ENCODE data around the gene TTC7B.

Gene TTC7B

GRCh38 chr14:90704738-90705392, 111.4 kb downstream of the TTC7B start:
- no peak for ATAC-seq (ENCODE audit: insufficient read depth, low read depth)
- H2AFZ ChIP-seq (ENCODE audit: low read depth, low read length): no peak overlapping the region

GRCh38 chr14:90703841-90704737, 112.1 kb downstream of the TTC7B start:
- H3K36me3 ChIP-seq (ENCODE audit: insufficient read depth, low read length): no peaks in the 10 kb centered on the region
- no peak overlapping the region for H3K27ac ChIP-seq (ENCODE audit: low read length)
- H2AFZ ChIP-seq (ENCODE audit: low read depth, low read length): no peak overlapping the region
- no peak overlapping the region for H3K9ac ChIP-seq (ENCODE audit: low read depth, low read length)
- H3K27me3 ChIP-seq (ENCODE audit: insufficient read depth, low read length, poor library complexity): no peaks in the 10 kb centered on the region
- no peak overlapping the region for H3K4me3 ChIP-seq (ENCODE audit: low read depth in 1 of 2, low read length in 2 of 2)
- H3K9me3 ChIP-seq (ENCODE audit: insufficient read depth, low read length, severe bottlenecking): no peaks in the 10 kb centered on the region
- TF ChIP-seq EZH2 (IDR thresholded peaks at IDR 0.05; ENCODE audit: borderline replicate concordance, low read depth, low read length, severe bottlenecking) (no peak), CTCF (IDR thresholded peaks at IDR 0.05; ENCODE audit: borderline replicate concordance, extremely low read depth, low read length, poor library complexity, severe bottlenecking) (no peak)
- H3K4me1 ChIP-seq (ENCODE audit: insufficient read depth, low read length): no peaks in the 10 kb centered on the region
- no peak for ATAC-seq (ENCODE audit: insufficient read depth, low read depth)
- no peak overlapping the region for H3K4me2 ChIP-seq (ENCODE audit: insufficient read depth, low read length)
- DNase-seq: no peak
- H3K79me2 ChIP-seq (ENCODE audit: insufficient read depth, low read length): no peaks in the 10 kb centered on the region
- H4K20me1 ChIP-seq (ENCODE audit: insufficient read depth, low read length): no peaks in the 10 kb centered on the region

More at GRCh38 chr14:90704738-90705392, 111.4 kb downstream of the TTC7B start:
- no peaks in the 10 kb centered on the region for H3K27me3 ChIP-seq (ENCODE audit: insufficient read depth, low read length, poor library complexity)
- no peak for DNase-seq
- H3K79me2 ChIP-seq (ENCODE audit: insufficient read depth, low read length): no peaks in the 10 kb centered on the region
- H4K20me1 ChIP-seq (ENCODE audit: insufficient read depth, low read length): no peaks in the 10 kb centered on the region
- H3K36me3 ChIP-seq (ENCODE audit: insufficient read depth, low read length): no peaks in the 10 kb centered on the region
- H3K4me3 ChIP-seq (ENCODE audit: low read depth in 1 of 2, low read length in 2 of 2): no peak overlapping the region
- H3K9ac ChIP-seq (ENCODE audit: low read depth, low read length): no peak overlapping the region
- H3K9me3 ChIP-seq (ENCODE audit: insufficient read depth, low read length, severe bottlenecking): no peaks in the 10 kb centered on the region
- TF ChIP-seq EZH2 (IDR thresholded peaks at IDR 0.05; ENCODE audit: borderline replicate concordance, low read depth, low read length, severe bottlenecking) (no peak), CTCF (IDR thresholded peaks at IDR 0.05; ENCODE audit: borderline replicate concordance, extremely low read depth, low read length, poor library complexity, severe bottlenecking) (no peak)
- H3K4me2 ChIP-seq (ENCODE audit: insufficient read depth, low read length): no peak overlapping the region
- no peak overlapping the region for H3K27ac ChIP-seq (ENCODE audit: low read length)
- no peaks in the 10 kb centered on the region for H3K4me1 ChIP-seq (ENCODE audit: insufficient read depth, low read length)

- no peaks in the 10 kb centered on the region for H3K4me1 ChIP-seq (ENCODE audit: insufficient read depth, low read length)
- TF ChIP-seq CTCF (IDR thresholded peaks at IDR 0.05; ENCODE audit: borderline replicate concordance, extremely low read depth, low read length, poor library complexity, severe bottlenecking) (no peak), EZH2 (IDR thresholded peaks at IDR 0.05; ENCODE audit: borderline replicate concordance, low read depth, low read length, severe bottlenecking) (no peak)
- DNase-seq (no peak), ATAC-seq (ENCODE audit: insufficient read depth, low read depth) (no peak)
- H3K9me3 ChIP-seq (ENCODE audit: insufficient read depth, low read length, severe bottlenecking): no peaks in the 10 kb centered on the region
- no peak overlapping the region for H3K4me3 ChIP-seq (ENCODE audit: low read depth in 1 of 2, low read length in 2 of 2)
- no peaks in the 10 kb centered on the region for H4K20me1 ChIP-seq (ENCODE audit: insufficient read depth, low read length)
- H3K36me3 ChIP-seq (ENCODE audit: insufficient read depth, low read length): no peaks in the 10 kb centered on the region
- no peaks in the 10 kb centered on the region for H3K27me3 ChIP-seq (ENCODE audit: insufficient read depth, low read length, poor library complexity)
- H2AFZ ChIP-seq (ENCODE audit: low read depth, low read length): no peak overlapping the region
- no peaks in the 10 kb centered on the region for H3K79me2 ChIP-seq (ENCODE audit: insufficient read depth, low read length)
- H3K27ac ChIP-seq (ENCODE audit: low read length): no peak overlapping the region
- no peak overlapping the region for H3K9ac ChIP-seq (ENCODE audit: low read depth, low read length)
- no peak overlapping the region for H3K4me2 ChIP-seq (ENCODE audit: insufficient read depth, low read length)
These were observed 115.1 kb downstream of the TTC7B start for GRCh38 chr14:90700933-90701776.
